GM12878 (cell line): Measurements from ENCODE around the gene FOXJ3. TPM values are rescaled to one million over a fixed set of nuclear protein-coding genes. Genes with fewer than 3 reads are reported as not detected.

ENCODE experiments used
- ATAC-seq: fragments of 200-7000 bp; cut with Tn5 transposase; 3 replicates; pipeline ENCODE4 v1.9.1; 2020; ENCODE audit warnings: mild to moderate bottlenecking, moderate library complexity
- Bru-seq: library from RNA; stranded (reverse); fragments of 400-500 nt; gene quantifications from one replicate; lab custom pipeline; 2021; lab: Mats Ljungman, UMichigan
- BruChase-seq, 2 experiments: library from RNA; stranded (reverse); fragments of 400-500 nt; gene quantifications; one replicate each; lab custom pipeline; 2021; lab: Mats Ljungman, UMichigan
- BruUV-seq: library from RNA; stranded (reverse); fragments of 400-500 nt; replicated peaks from 2 replicates; lab custom pipeline; 2021; lab: Mats Ljungman, UMichigan
- CTCF ChIA-PET: fragments of 300-600 bp; sonication (Branson Sonifier 250); formaldehyde crosslinking; extraction: SDS; loops from one replicate; lab custom pipeline; 2021; ENCODE audit warnings: inconsistent platforms; lab: Yijun Ruan, JAX
- POLR2A ChIA-PET: fragments of 350-600 bp; formaldehyde crosslinking; extraction: SDS; loops from one replicate; lab custom pipeline; 2021; ENCODE audit warnings: inconsistent platforms; lab: Charles Lee
- RAD21 ChIA-PET: fragments of 300-600 bp; sonication (Branson Sonifier 250); formaldehyde crosslinking; loops from one replicate; lab custom pipeline; 2023; ENCODE audit warnings: antibody characterized with exemption; ENCODE audit not compliant: unreplicated experiment; lab: Charles Lee
- SMC1A ChIA-PET: fragments of 300-600 bp; sonication (Branson Sonifier 250); formaldehyde crosslinking; loops from one replicate; lab custom pipeline; 2023; ENCODE audit not compliant: unreplicated experiment, uncharacterized antibody; lab: Charles Lee
- DNase-seq: peaks from one replicate; pipeline ENCODE4 v3.0.0-alpha.2; 2011; ENCODE audit warnings: low read depth, low spot score
- FAIRE-seq: peaks from 3 replicates; lab custom pipeline; 2011; peaks lifted over from hg19 to GRCh38; lab: Jason Lieb, UNC
- H2AFZ ChIP-seq: 2 replicates; pipeline ENCODE4 v1.6.0; 2011; ENCODE audit warnings: low read depth, low read length, control low read depth; ENCODE audit not compliant: control insufficient read depth
- H3K27ac ChIP-seq: 2 replicates; pipeline ENCODE4 v1.5.1; 2011; ENCODE audit warnings: control low read depth; ENCODE audit not compliant: control insufficient read depth, insufficient read depth
- H3K27me3 ChIP-seq, 2 experiments: replicated peaks in 1 of 2; 2 replicates each; pipeline versions ENCODE4 v1.6.0 to v1.6.1; 2011; ENCODE audit warnings: low read length in 1 of 2; ENCODE audit not compliant: control insufficient read depth in 2 of 2, insufficient read depth in 2 of 2
- H3K36me3 ChIP-seq, 2 experiments: 2 replicates each; pipeline ENCODE4 v1.5.1; 2011; ENCODE audit warnings: low read length in 1 of 2; ENCODE audit not compliant: control insufficient read depth in 2 of 2, insufficient read depth in 2 of 2
- H3K4me1 ChIP-seq: 2 replicates; pipeline ENCODE4 v1.6.1; 2011; ENCODE audit warnings: mild to moderate bottlenecking, low read length, moderate library complexity, mixed read lengths; ENCODE audit not compliant: control insufficient read depth, insufficient read depth
- H3K4me2 ChIP-seq: 2 replicates; pipeline ENCODE4 v1.6.0; 2011; ENCODE audit warnings: control low read depth; ENCODE audit not compliant: control insufficient read depth, insufficient read depth
- H3K4me3 ChIP-seq: fragments of 200-600 bp; sonication (generic); 2 replicates; pipeline ENCODE4 v1.5.1; 2016
- H3K79me2 ChIP-seq: 2 replicates; pipeline ENCODE4 v1.6.0; 2011; ENCODE audit warnings: low read length; ENCODE audit not compliant: control insufficient read depth, insufficient read depth
- H3K9ac ChIP-seq: 2 replicates; pipeline ENCODE4 v1.8.0; 2011; ENCODE audit warnings: low read length, control low read depth, mixed read lengths; ENCODE audit not compliant: control insufficient read depth, insufficient read depth
- H3K9me3 ChIP-seq: replicated peaks from 3 replicates; pipeline ENCODE4 v1.5.1; 2011; ENCODE audit warnings: mild to moderate bottlenecking, low read length; ENCODE audit not compliant: control insufficient read depth, insufficient read depth
- H4K20me1 ChIP-seq: 2 replicates; pipeline ENCODE4 v1.6.0; 2011; ENCODE audit not compliant: control insufficient read depth, insufficient read depth
- E2F8 ChIP-seq: fragments of 450-650 bp; IDR thresholded peaks from 2 replicates; pipeline ENCODE4 v1.6.1; 2018; ENCODE audit warnings: mild to moderate bottlenecking, low read depth, moderate library complexity; ENCODE audit not compliant: partially characterized antibody
- KAT2A ChIP-seq: conservative IDR thresholded peaks from 2 replicates; pipeline ENCODE4 v1.6.1; 2011; ENCODE audit warnings: low read depth, low read length; ENCODE audit not compliant: control insufficient read depth
- MEF2A ChIP-seq: IDR thresholded peaks from 2 replicates; pipeline ENCODE4 v1.6.1; 2011; ENCODE audit warnings: low read depth, mild to moderate bottlenecking, low read length, moderate library complexity; ENCODE audit not compliant: insufficient read depth
- MYC ChIP-seq: IDR thresholded peaks from 2 replicates; pipeline ENCODE4 v1.6.1; 2011; ENCODE audit warnings: mild to moderate bottlenecking, low read length, moderate library complexity, inconsistent platforms; ENCODE audit not compliant: insufficient read depth, insufficient replicate concordance, insufficient read length, severe bottlenecking
- NFXL1 ChIP-seq: fragments of 450-650 bp; IDR thresholded peaks from 2 replicates; pipeline ENCODE4 v1.6.1; 2017; ENCODE audit warnings: antibody characterized with exemption, mild to moderate bottlenecking, borderline replicate concordance
- PML ChIP-seq: IDR thresholded peaks from 2 replicates; pipeline ENCODE4 v1.6.1; 2012; ENCODE audit warnings: low read length, inconsistent platforms
- POLR2A ChIP-seq: IDR thresholded peaks from 2 replicates; pipeline ENCODE4 v1.6.1; 2011; ENCODE audit warnings: low read depth, mild to moderate bottlenecking, low read length
- SIX5 ChIP-seq: IDR thresholded peaks from 2 replicates; pipeline ENCODE4 v1.6.1; 2011; ENCODE audit warnings: mild to moderate bottlenecking, low read depth, low read length, moderate library complexity; ENCODE audit not compliant: severe bottlenecking
- SREBF1 ChIP-seq: IDR thresholded peaks from 2 replicates; pipeline ENCODE4 v1.6.1; 2012; ENCODE audit warnings: mild to moderate bottlenecking, low read length
- ZNF592 ChIP-seq: fragments of 450-650 bp; IDR thresholded peaks from 2 replicates; pipeline ENCODE4 v1.6.1; 2017; ENCODE audit warnings: mild to moderate bottlenecking, moderate library complexity
- WGBS: methylation state at CpG from one replicate; pipeline ENCODE4 v1.1.6; 2016; ENCODE audit warnings: low lambda C conversion rate; ENCODE audit not compliant: insufficient replicate concordance, insufficient coverage; ENCODE audit errors: missing lambda C conversion rate; 5-methylcytosine and 5-hydroxymethylcytosine counted together
- in situ Hi-C: fragments of 300-500 bp; cut with MboI; formaldehyde crosslinking; loops from 9 replicates; pipeline ENCODE4 v1.14.3; 2018; ENCODE audit warnings: mixed read lengths
- intact Hi-C: fragments of 100-400 bp; cut with micrococcal nuclease; formaldehyde crosslinking; loops from one replicate; pipeline ENCODE4 v1.14.2; 2022; ENCODE audit not compliant: unreplicated experiment
- long read RNA-seq, 2 experiments: library from polyadenylated mRNA; unstranded; transcript quantifications; one replicate each; pipeline ENCODE4 v2.0.0, GENCODE V29; 2019 to 2020
- polyA minus RNA-seq, 3 experiments: library from RNA; depleted of rRNA, polyadenylated mRNA; stranded (reverse); fragments of >200 nt; gene quantifications; 2 replicates each; pipeline ENCODE4 v1.2.3, GENCODE V29; 2011
- polyA plus RNA-seq, 11 experiments: library from polyadenylated mRNA; depleted of rRNA in 4 of 11; unstranded in 6 of 11; stranded (reverse) in 5 of 11; fragments of >200 nt; fragmentation: Nextera tagmentation in 4 of 11; fragmentation: Illumina TruSeq in 1 of 11; extraction: Ambion mirVana in 4 of 11; extraction: Trizol in 1 of 11; gene quantifications; 1 replicate in 1 of 11; 2 replicates in 10 of 11; pipeline versions ENCODE4 v1.2.1 to v1.2.3, GENCODE V29; 2011 to 2016; ENCODE audit warnings: inconsistent platforms in 2 of 11, missing spikeins in 2 of 11, low read depth in 1 of 11
- total RNA-seq, 4 experiments: library from RNA; depleted of rRNA in 3 of 4; stranded (reverse); fragments of >200 nt in 3 of 4; fragmentation: Illumina TruSeq in 1 of 4; extraction: Trizol in 1 of 4; gene quantifications; 2 replicates each; pipeline versions ENCODE4 v1.2.1 to v1.2.3, GENCODE V29; 2013 to 2021

Gene FOXJ3
- 144 and 151 TPM in 2 replicates for total RNA-seq (2013; cell fraction: nucleolus; rRNA removed)
- total RNA-seq (2014; rRNA removed): 28.3 and 34.8 TPM in 2 replicates
- 20.5 and 22.4 TPM in 2 replicates for total RNA-seq (2014; rRNA removed; fragmentation: Illumina TruSeq; extraction: Trizol)
- total RNA-seq (2021): 33.6 and 36.8 TPM in 2 replicates
- polyA plus RNA-seq (2011; ENCODE audit: low read depth): 15.0 TPM
- polyA plus RNA-seq (2011; rRNA removed): 41.5 and 54.2 TPM in 2 replicates
- polyA plus RNA-seq (2011; cell fraction: cytosol; rRNA removed): 28.5 and 39.6 TPM in 2 replicates
- 36.5 and 45.8 TPM in 2 replicates for polyA plus RNA-seq (2011; cell fraction: nucleus; rRNA removed)
- 19.1 and 20.8 TPM in 2 replicates for polyA plus RNA-seq (2012)
- 31.7 and 35.5 TPM in 2 replicates for polyA plus RNA-seq (2014; fragmentation: Illumina TruSeq; extraction: Trizol)
- polyA plus RNA-seq (2014; fragmentation: Nextera tagmentation; extraction: Ambion mirVana): 10 to 100 TPM in 1 of 2 experiments, 1 to 10 TPM in 1; 9.5 to 11.9 TPM
- 19.1 and 19.8 TPM in 2 replicates for polyA plus RNA-seq (2014; rRNA removed)
- polyA plus RNA-seq (2016; fragmentation: Nextera tagmentation; extraction: Ambion mirVana): 10 to 100 TPM; 19.1 to 27.0 TPM
- 43.4 and 84.0 TPM in 2 replicates for polyA minus RNA-seq (2011; rRNA and poly(A)+ RNA removed)
- 14.7 and 19.4 TPM in 2 replicates for polyA minus RNA-seq (2011; cell fraction: cytosol; rRNA and poly(A)+ RNA removed)
- 34.6 and 42.6 TPM in 2 replicates for polyA minus RNA-seq (2011; cell fraction: nucleus; rRNA and poly(A)+ RNA removed)
- Bru-seq, nascent RNA: percentile 88 among the genes with signal in this experiment
- percentile 80 among the genes with signal in this experiment for BruChase-seq, experiment 1, labeled RNA remaining after a 6-hour chase
- BruChase-seq, experiment 2, labeled RNA remaining after a 2-hour chase: percentile 84 among the genes with signal in this experiment
- long read RNA-seq, experiment 1, full-length matches to known transcripts: 3 of 8 reads
- long read RNA-seq, experiment 1, partial matches to known transcripts: 0 of 8 reads
- long read RNA-seq, experiment 1, other reads (novel, unspliced or antisense): 5 of 8 reads
- long read RNA-seq, experiment 2, partial matches to known transcripts: 5 of 15 reads
- long read RNA-seq, experiment 2, other reads (novel, unspliced or antisense): 10 of 15 reads

- BruUV-seq: no TSS peak
- intact Hi-C loops: loop anchor here (5.0 kb wide), 1 partner anchor 158 kb away; no protein-coding TSS in a partner anchor
- DNase-seq (peak; percentile 71), ATAC-seq (peak; percentile 90), FAIRE-seq (peak; percentile 62)
- ChIA-PET SMC1A (no interaction called here), CTCF (interaction anchor here (1.6 to 3.3 kb wide), 3 partner anchors 9 to 157 kb away, joined by 4 to 15 read pairs (median 8); no protein-coding TSS in a partner anchor), POLR2A (interaction anchor here (1.6 kb wide), 1 partner anchor 10 kb away, joined by 5 read pairs; no protein-coding TSS in a partner anchor), RAD21 (interaction anchor here (1.4 to 1.9 kb wide), 2 partner anchors 135 to 162 kb away, joined by 4 to 8 read pairs; no protein-coding TSS in a partner anchor)
- Histone ChIP-seq H3K4me2 (peak within 1 kb of the TSS; percentile 94), H3K27ac (peak within 1 kb of the TSS; percentile 85), H4K20me1 (no peaks in the 10 kb centered on the region), H3K27me3 (no peaks in the 10 kb centered on the region), H3K36me3 (no peaks in the 10 kb centered on the region; a peak in 1 of 4 replicates), H3K79me2 (peaks cover 60% of the 10 kb centered on the region), H3K9me3 (no peaks in the 10 kb centered on the region; the same call in 1 of the 3 replicates), H3K4me3 (peak within 1 kb of the TSS; percentile 92), H2AFZ (peak within 1 kb of the TSS; percentile 99), H3K4me1 (no peaks in the 10 kb centered on the region), H3K9ac (peak within 1 kb of the TSS; percentile 75)
- in situ Hi-C loops: no loop called here
- 2% methylated on average over 51 of the region's 79 CpGs for WGBS
- TF ChIP-seq MYC (no peak), MEF2A (peak; percentile 67; the same call in 1 of the 2 replicates), KAT2A (no peak), E2F8 (no peak), POLR2A (peak; percentile 95), NFXL1 (no peak), ZNF592 (no peak), SREBF1 (no peak; the same call in 1 of the 2 replicates), PML (peak; percentile 95), SIX5 (peak; percentile 54)
Observed at GRCh38 chr1:42335050-42335808, at the start of gene FOXJ3. FOXJ3 (minus strand) TSS chr1:42335235; CDS start chr1:42311093, 24,142 bp downstream.
